Ishikawa (cell line): Measurements from ENCODE around the gene CD300LB.

Experiments
- CEBPB ChIP-seq: IDR thresholded peaks from 2 replicates; pipeline ENCODE4 v1.6.1; 2012
- CREB1 ChIP-seq: IDR thresholded peaks from 2 replicates; pipeline ENCODE4 v1.6.1; 2012; ENCODE audit warnings: low read depth
- EGR1 ChIP-seq: IDR thresholded peaks from 2 replicates; pipeline ENCODE4 v1.6.1; 2012
- EP300 ChIP-seq: IDR thresholded peaks from 2 replicates; pipeline ENCODE4 v1.6.1; 2012; ENCODE audit warnings: borderline replicate concordance
- FOXM1 ChIP-seq: IDR thresholded peaks from 2 replicates; pipeline ENCODE4 v1.6.1; 2012; ENCODE audit warnings: low read depth, borderline replicate concordance
- NFIC ChIP-seq: IDR thresholded peaks from 2 replicates; pipeline ENCODE4 v1.6.1; 2012
- RAD21 ChIP-seq: IDR thresholded peaks from 2 replicates; pipeline ENCODE4 v1.6.1; 2012; ENCODE audit warnings: low read depth
- TAF1 ChIP-seq: IDR thresholded peaks from 2 replicates; pipeline ENCODE4 v1.6.1; 2012; ENCODE audit warnings: low read depth, mild to moderate bottlenecking
- TCF12 ChIP-seq: IDR thresholded peaks from 2 replicates; pipeline ENCODE4 v1.6.1; 2012; ENCODE audit warnings: low read depth
- TEAD4 ChIP-seq: IDR thresholded peaks from 2 replicates; pipeline ENCODE4 v1.6.1; 2012
- YY1 ChIP-seq: IDR thresholded peaks from 2 replicates; pipeline ENCODE4 v1.6.1; 2012; ENCODE audit warnings: low read depth
- ZBTB7A ChIP-seq: IDR thresholded peaks from 2 replicates; pipeline ENCODE4 v1.6.1; 2012; ENCODE audit warnings: low read depth
- TF ChIP-seq, protein P1 (sequence below): IDR thresholded peaks from 2 replicates; pipeline ENCODE4 v1.6.1; 2012
- TF ChIP-seq, protein P2 (sequence below): IDR thresholded peaks from 2 replicates; pipeline ENCODE4 v1.6.1; 2012
- TF ChIP-seq, protein P3 (sequence below): IDR thresholded peaks from 2 replicates; pipeline ENCODE4 v1.6.1; 2012; ENCODE audit warnings: low read depth, mild to moderate bottlenecking

CD300LB gene

DNA sequence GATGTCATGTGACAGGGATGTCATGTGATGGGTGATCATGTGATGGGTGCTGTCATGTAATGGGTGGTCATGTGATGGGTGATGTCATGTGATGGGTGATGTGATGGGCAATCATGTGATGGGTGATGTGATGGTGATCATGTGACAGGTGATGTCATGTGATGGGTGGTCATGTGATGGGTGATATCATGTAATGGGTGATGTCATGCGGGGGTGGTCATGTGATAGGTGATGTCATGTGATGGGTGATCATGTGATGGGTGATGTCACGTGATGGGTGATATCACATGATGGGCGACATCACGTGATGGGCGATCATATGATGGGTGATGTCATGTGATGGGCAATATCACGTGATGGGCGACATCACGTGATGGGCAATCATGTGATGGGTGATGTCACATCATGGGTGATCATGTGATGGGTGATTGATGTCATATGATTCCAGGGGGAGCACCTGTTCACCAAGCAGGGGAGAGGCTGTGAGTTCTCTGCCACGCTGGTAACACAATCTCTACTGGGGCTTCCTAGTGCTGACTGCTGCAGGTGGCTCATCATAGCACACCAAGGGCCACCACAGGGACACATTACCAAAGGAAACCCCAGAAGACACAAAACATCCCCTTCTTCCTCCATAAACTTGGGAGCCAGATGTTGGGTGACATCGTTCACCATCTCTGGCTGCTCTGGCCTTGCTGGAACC is 16.5 kb downstream of the CD300LB start:
- TF ChIP-seq, protein P1, sequence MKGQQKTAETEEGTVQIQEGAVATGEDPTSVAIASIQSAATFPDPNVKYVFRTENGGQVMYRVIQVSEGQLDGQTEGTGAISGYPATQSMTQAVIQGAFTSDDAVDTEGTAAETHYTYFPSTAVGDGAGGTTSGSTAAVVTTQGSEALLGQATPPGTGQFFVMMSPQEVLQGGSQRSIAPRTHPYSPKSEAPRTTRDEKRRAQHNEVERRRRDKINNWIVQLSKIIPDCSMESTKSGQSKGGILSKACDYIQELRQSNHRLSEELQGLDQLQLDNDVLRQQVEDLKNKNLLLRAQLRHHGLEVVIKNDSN, result peak; percentile 92
- TF ChIP-seq EP300 (no peak), YY1 (no peak), CEBPB (no peak), CREB1 (0 out of 2 replicates have a peak, but pooled peaks have one; percentile 39), ZBTB7A (no peak), NFIC (no peak)
- TF ChIP-seq, protein P2, sequence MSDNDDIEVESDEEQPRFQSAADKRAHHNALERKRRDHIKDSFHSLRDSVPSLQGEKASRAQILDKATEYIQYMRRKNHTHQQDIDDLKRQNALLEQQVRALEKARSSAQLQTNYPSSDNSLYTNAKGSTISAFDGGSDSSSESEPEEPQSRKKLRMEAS, result peak; percentile 20; the same call in 1 of the 2 replicates

DNA sequence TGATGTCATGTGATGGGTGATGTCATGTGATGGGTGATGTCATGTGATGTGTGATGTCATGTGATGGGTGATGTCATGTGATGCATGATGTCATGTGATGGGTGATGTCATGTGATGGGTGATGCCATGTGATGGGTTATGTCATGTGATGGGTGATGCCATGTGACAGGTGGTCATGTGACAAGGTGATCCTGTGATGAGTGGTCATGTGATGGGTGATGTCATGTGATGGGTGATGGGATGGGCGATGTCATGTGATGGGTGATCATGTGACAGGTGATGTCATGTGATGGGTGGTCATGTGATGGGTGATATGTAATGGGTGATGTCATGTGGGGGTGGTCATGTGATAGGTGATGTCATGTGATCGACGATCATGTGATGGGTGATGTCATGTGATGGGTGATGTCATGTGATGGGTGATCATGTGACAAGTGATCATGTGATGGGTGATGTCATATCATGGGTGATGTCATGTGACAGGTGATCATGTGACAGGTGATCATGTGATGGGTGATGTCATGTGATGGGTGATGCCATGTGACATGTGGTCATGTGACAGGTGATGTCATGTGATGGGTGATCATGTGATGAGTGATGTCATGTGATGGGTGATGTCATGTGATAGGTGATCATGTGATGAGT is 17.2 kb downstream of the CD300LB start:
- TF ChIP-seq, protein P1, result peak; percentile 92
- TF ChIP-seq CREB1, result no peak; the same call in 1 of the 2 replicates

DNA sequence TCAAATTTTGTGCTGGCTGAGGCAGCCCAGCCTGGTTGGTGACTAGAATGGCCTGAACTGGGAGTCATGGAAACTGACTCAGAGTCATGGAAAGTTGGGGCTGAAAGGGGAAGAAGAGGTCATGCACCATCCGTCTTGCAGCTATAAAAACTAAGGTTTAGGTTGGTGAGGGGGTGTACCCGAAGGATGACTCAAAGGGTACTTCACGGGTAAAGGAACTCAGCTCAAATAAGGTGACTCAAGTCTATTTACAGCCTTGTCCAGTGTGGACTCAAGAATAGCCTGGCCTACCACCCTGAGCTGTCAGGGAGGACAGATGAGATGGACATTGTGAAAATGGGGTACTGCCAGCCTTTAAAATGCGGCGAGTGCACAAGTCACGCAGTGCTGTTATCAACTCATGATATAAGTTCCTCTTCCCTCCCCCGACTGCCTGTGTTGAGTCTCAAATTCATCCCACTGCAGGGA is 18.6 kb downstream of the CD300LB start:
- TF ChIP-seq, protein P3, sequence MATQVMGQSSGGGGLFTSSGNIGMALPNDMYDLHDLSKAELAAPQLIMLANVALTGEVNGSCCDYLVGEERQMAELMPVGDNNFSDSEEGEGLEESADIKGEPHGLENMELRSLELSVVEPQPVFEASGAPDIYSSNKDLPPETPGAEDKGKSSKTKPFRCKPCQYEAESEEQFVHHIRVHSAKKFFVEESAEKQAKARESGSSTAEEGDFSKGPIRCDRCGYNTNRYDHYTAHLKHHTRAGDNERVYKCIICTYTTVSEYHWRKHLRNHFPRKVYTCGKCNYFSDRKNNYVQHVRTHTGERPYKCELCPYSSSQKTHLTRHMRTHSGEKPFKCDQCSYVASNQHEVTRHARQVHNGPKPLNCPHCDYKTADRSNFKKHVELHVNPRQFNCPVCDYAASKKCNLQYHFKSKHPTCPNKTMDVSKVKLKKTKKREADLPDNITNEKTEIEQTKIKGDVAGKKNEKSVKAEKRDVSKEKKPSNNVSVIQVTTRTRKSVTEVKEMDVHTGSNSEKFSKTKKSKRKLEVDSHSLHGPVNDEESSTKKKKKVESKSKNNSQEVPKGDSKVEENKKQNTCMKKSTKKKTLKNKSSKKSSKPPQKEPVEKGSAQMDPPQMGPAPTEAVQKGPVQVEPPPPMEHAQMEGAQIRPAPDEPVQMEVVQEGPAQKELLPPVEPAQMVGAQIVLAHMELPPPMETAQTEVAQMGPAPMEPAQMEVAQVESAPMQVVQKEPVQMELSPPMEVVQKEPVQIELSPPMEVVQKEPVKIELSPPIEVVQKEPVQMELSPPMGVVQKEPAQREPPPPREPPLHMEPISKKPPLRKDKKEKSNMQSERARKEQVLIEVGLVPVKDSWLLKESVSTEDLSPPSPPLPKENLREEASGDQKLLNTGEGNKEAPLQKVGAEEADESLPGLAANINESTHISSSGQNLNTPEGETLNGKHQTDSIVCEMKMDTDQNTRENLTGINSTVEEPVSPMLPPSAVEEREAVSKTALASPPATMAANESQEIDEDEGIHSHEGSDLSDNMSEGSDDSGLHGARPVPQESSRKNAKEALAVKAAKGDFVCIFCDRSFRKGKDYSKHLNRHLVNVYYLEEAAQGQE, result no peak
- no peak for TF ChIP-seq TAF1
- no peak for TF ChIP-seq YY1
- TF ChIP-seq, protein P2, result no peak
- TF ChIP-seq RAD21, result no peak
- no peak for TF ChIP-seq CEBPB
- TF ChIP-seq NFIC, result no peak
- no peak for TF ChIP-seq EP300
- TF ChIP-seq, protein P1, result no peak
- no peak for TF ChIP-seq TEAD4
- TF ChIP-seq FOXM1, result no peak
- TF ChIP-seq ZBTB7A, result no peak
- no peak for TF ChIP-seq CREB1
- TF ChIP-seq TCF12, result no peak

DNA sequence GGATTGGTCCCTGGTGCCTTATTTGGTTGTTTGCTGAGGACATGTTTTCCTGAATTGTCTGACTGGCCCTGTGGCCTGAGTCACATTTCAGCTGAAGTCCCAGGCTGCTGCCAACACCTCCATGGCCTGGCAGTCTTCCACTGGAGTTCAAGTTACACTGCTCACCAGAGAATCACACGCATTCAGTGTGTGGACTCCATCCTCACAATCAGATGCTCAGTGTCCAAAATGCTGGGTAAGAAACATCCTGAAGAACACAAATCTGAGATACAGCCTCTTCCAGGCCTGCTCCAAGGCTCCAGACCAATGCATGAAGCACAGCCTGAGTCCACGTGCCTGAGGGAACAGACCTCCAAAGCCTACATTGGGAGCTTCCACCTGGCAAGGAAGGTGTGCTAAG is 19.2 kb downstream of the CD300LB start:
- no peak for TF ChIP-seq ZBTB7A
- no peak for TF ChIP-seq YY1
- TF ChIP-seq, protein P3, result no peak
- no peak for TF ChIP-seq RAD21
- TF ChIP-seq, protein P1, result no peak
- TF ChIP-seq EGR1, result no peak

DNA sequence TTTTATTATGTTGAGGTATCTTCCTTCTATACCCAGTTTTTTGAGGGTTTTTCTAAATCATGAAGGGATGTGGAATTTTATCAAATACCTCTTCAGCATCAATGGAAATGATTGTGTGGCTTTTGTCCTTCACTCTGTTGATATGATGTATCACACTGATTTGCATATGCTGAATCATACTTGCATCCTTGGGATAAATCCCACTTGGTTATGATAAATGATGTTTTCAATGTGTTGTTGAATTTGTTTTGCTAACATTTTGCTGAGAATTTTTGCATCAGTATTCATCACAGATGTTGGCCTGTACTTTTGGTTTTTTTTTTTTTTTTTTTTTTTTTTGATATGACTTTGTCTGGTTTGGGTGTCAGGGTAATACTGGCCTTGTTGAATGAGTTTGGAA is 23.1 kb downstream of the CD300LB start:
- no peak for TF ChIP-seq EGR1
- no peak for TF ChIP-seq TAF1
- TF ChIP-seq, protein P3, result no peak
- no peak for TF ChIP-seq CREB1
- TF ChIP-seq NFIC, result no peak
- TF ChIP-seq YY1, result no peak
- TF ChIP-seq TCF12, result no peak
- TF ChIP-seq CEBPB, result no peak
- TF ChIP-seq, protein P1, result no peak
- TF ChIP-seq, protein P2, result no peak
- TF ChIP-seq FOXM1, result no peak
- no peak for TF ChIP-seq EP300
- TF ChIP-seq TEAD4, result no peak
- TF ChIP-seq ZBTB7A, result no peak
- TF ChIP-seq RAD21, result no peak
